Effector CD4-positive, alpha-beta T cell (primary cell): Measurements from ENCODE around the gene ARRDC3.
"Not testable (repeated sequence)": the region's sequence is repeated elsewhere in the genome, so short reads cannot be mapped to it uniquely, and the experiment has no call there.

Source experiments
- DNase-seq: peaks from one replicate; pipeline ENCODE4 v3.0.0-alpha.2; 2020

The ARRDC3 gene

GRCh38 chr5:91357012-91357634 lies 26.0 kb downstream of the ARRDC3 start:
- no peak for DNase-seq

GRCh38 chr5:91354867-91355266 lies 28.2 kb downstream of the ARRDC3 start:
- not testable (repeated sequence) for DNase-seq

GRCh38 chr5:91352831-91353695 lies 30.1 kb downstream of the ARRDC3 start:
- DNase-seq = no peak

- no peak for DNase-seq
Observed at GRCh38 chr5:91345461-91345860, 37.7 kb downstream of the ARRDC3 start.

- not testable (repeated sequence) for DNase-seq
Observed at GRCh38 chr5:91344661-91345200, 38.4 kb downstream of the ARRDC3 start.

- DNase-seq = no peak
Observed at GRCh38 chr5:91343916-91344315, 39.2 kb downstream of the ARRDC3 start.

GRCh38 chr5:91342931-91343330 lies 40.2 kb downstream of the ARRDC3 start:
- DNase-seq = not testable (repeated sequence)

GRCh38 chr5:91341154-91341553 lies 42.0 kb downstream of the ARRDC3 start:
- no peak for DNase-seq

GRCh38 chr5:91340532-91340931 lies 42.6 kb downstream of the ARRDC3 start:
- DNase-seq = no peak

GRCh38 chr5:91339063-91339705 lies 43.9 kb downstream of the ARRDC3 start:
- no peak for DNase-seq

- DNase-seq = no peak
Observed at GRCh38 chr5:91332267-91333045, 50.7 kb downstream of the ARRDC3 start.

- no peak for DNase-seq
Observed at GRCh38 chr5:91331705-91332104, 51.4 kb downstream of the ARRDC3 start.

- no peak for DNase-seq
Observed at GRCh38 chr5:91329283-91329682, 53.8 kb downstream of the ARRDC3 start.

- no peak for DNase-seq
Observed at GRCh38 chr5:91328743-91329142, 54.4 kb downstream of the ARRDC3 start.

GRCh38 chr5:91322981-91323380 lies 60.1 kb downstream of the ARRDC3 start:
- not testable (repeated sequence) for DNase-seq

- no peak for DNase-seq
Observed at GRCh38 chr5:91319667-91320066, 63.5 kb downstream of the ARRDC3 start.

GRCh38 chr5:91318724-91319123 lies 64.4 kb downstream of the ARRDC3 start:
- no peak for DNase-seq
